ENCODE results near the gene NID2.

- TF ChIP-seq POLR2A (IDR thresholded peaks at IDR 0.05; ENCODE audit: low read depth, low read length) (no peak), POLR2AphosphoS5 (IDR thresholded peaks at IDR 0.05; ENCODE audit: low read depth, low read length) (no peak), TAF1 (IDR thresholded peaks at IDR 0.05; ENCODE audit: borderline replicate concordance, low read depth, low read length) (no peak)
Measured at GRCh38 chr14:52069307-52070050, 620 bp upstream of the NID2 start.

Data from GM12892 (cell line).